HCT116 (cell line): ENCODE data around the gene IFT20. TPM values are rescaled to one million over a fixed set of nuclear protein-coding genes. Genes with fewer than 3 reads are reported as not detected.

Source experiments
- ATAC-seq: fragments of 200-7000 bp; cut with Tn5 transposase; 2 replicates; pipeline ENCODE4 v1.9.1; 2020; ENCODE audit warnings: mild to moderate bottlenecking, moderate library complexity
- BruUV-seq: library from RNA; stranded (reverse); fragments of 400-500 nt; replicated peaks from 2 replicates; lab custom pipeline; 2021; lab: Mats Ljungman, UMichigan
- CTCF ChIA-PET: fragments of 300-600 bp; sonication (Branson Sonifier 250); formaldehyde crosslinking; loops from one replicate; lab custom pipeline; 2021; ENCODE audit warnings: antibody characterized with exemption; lab: Charles Lee
- POLR2A ChIA-PET: fragments of 300-600, 350-600 bp; sonication (Branson Sonifier 250); formaldehyde crosslinking; loops from one replicate; lab custom pipeline; 2021; ENCODE audit warnings: antibody characterized with exemption; lab: Charles Lee
- RAD21 ChIA-PET, 2 experiments: fragments of 300-600 bp; sonication (Branson Sonifier 250); formaldehyde crosslinking; loops; one replicate each; lab custom pipeline; 2023; ENCODE audit warnings: low total read pairs in 2 of 2; ENCODE audit not compliant: uncharacterized antibody in 2 of 2, unreplicated experiment in 2 of 2, low non-redundant PET in 1 of 2; lab: Charles Lee
- DNase-seq: peaks from one replicate; pipeline ENCODE4 v3.0.0-alpha.2; 2010; ENCODE audit warnings: low read depth, low spot score
- H2AFZ ChIP-seq: fragments of 200-600 bp; shearing (Covaris generic), sonication (generic); 2 replicates; pipeline ENCODE4 v1.6.1; 2017; ENCODE audit warnings: low read depth, mixed run types, mixed read lengths, antibody characterized with exemption, low read length; ENCODE audit not compliant: poor library complexity, severe bottlenecking
- H3K27ac ChIP-seq: 2 replicates; pipeline ENCODE4 v1.5.1; 2012; ENCODE audit warnings: low read depth, low read length
- H3K27me3 ChIP-seq: fragments of 200-600 bp; sonication (generic); 2 replicates; pipeline ENCODE4 v1.6.1; 2016; ENCODE audit warnings: mixed run types, low read length, mixed read lengths; ENCODE audit not compliant: insufficient read depth
- H3K36me3 ChIP-seq, 2 experiments: fragments of 200-500 bp in 1 of 2; fragments of 200-600 bp in 1 of 2; sonication (Bioruptor generic) in 1 of 2; sonication (generic) in 1 of 2; 2 replicates each; pipeline versions ENCODE4 v1.5.1 to v1.6.1; 2014 to 2016; ENCODE audit warnings: low read length in 2 of 2, inconsistent platforms in 1 of 2, mixed read lengths in 1 of 2, mixed run types in 1 of 2; ENCODE audit not compliant: insufficient read depth in 2 of 2, control insufficient read depth in 1 of 2
- H3K4me1 ChIP-seq, 2 experiments: fragments of 200-600 bp in 1 of 2; sonication (generic) in 1 of 2; 2 replicates each; pipeline versions ENCODE4 v1.5.1 to v1.6.1; 2012 to 2017; ENCODE audit warnings: low read length in 2 of 2, inconsistent platforms in 1 of 2, mild to moderate bottlenecking in 1 of 2, mixed read lengths in 1 of 2, mixed run types in 1 of 2, moderate library complexity in 1 of 2; ENCODE audit not compliant: insufficient read depth in 2 of 2, control insufficient read depth in 1 of 2
- H3K4me2 ChIP-seq: fragments of 200-600 bp; sonication (generic); 2 replicates; pipeline ENCODE4 v1.6.1; 2017; ENCODE audit warnings: mixed run types, low read length, mixed read lengths
- H3K4me3 ChIP-seq, 2 experiments: fragments of 200-600 bp in 1 of 2; sonication (generic) in 1 of 2; replicated peaks in 1 of 2; 2 replicates each; pipeline ENCODE4 v1.5.1; 2011 to 2016; ENCODE audit warnings: low read length in 2 of 2, control low read depth in 1 of 2, low read depth in 1 of 2, mild to moderate bottlenecking in 1 of 2, mixed read lengths in 1 of 2, mixed run types in 1 of 2
- H3K79me2 ChIP-seq: fragments of 200-600 bp; sonication (generic); 2 replicates; pipeline ENCODE4 v1.6.1; 2017; ENCODE audit warnings: mild to moderate bottlenecking, mixed run types, low read length, moderate library complexity, mixed read lengths; ENCODE audit not compliant: insufficient read depth
- H3K9ac ChIP-seq: fragments of 200-600 bp; sonication (generic); 2 replicates; pipeline ENCODE4 v1.6.1; 2016; ENCODE audit warnings: low read length, mixed read lengths
- H3K9me2 ChIP-seq: fragments of 200-600 bp; sonication (generic), shearing (Covaris generic); 2 replicates; pipeline ENCODE4 v1.6.1; 2017; ENCODE audit warnings: mixed run types, mild to moderate bottlenecking, moderate library complexity; ENCODE audit not compliant: insufficient read depth
- H3K9me3 ChIP-seq, 2 experiments: fragments of 200-500 bp in 1 of 2; fragments of 200-600 bp in 1 of 2; sonication (Bioruptor generic) in 1 of 2; sonication (generic) in 1 of 2; 2 replicates each; pipeline ENCODE4 v1.6.1; 2014 to 2017; ENCODE audit warnings: low read length in 2 of 2, mixed read lengths in 2 of 2, inconsistent platforms in 1 of 2, low read depth in 1 of 2, mild to moderate bottlenecking in 1 of 2, mixed run types in 1 of 2, moderate library complexity in 1 of 2; ENCODE audit not compliant: control insufficient read depth in 1 of 2, insufficient read depth in 1 of 2
- H4K20me1 ChIP-seq: fragments of 200-600 bp; sonication (generic), shearing (Covaris generic); 2 replicates; pipeline ENCODE4 v1.6.1; 2017; ENCODE audit warnings: mixed run types, mild to moderate bottlenecking, moderate library complexity; ENCODE audit not compliant: insufficient read depth
- CTCF ChIP-seq, 3 experiments: fragments of 200-600 bp in 1 of 3; sonication (generic) in 1 of 3; IDR thresholded peaks in 2 of 3; conservative IDR thresholded peaks in 1 of 3; 2 replicates each; pipeline ENCODE4 v1.5.1; 2012 to 2017; ENCODE audit warnings: low read depth in 2 of 3, low read length in 2 of 3, antibody characterized with exemption in 1 of 3, borderline replicate concordance in 1 of 3, control low read depth in 1 of 3, mild to moderate bottlenecking in 1 of 3, mixed read lengths in 1 of 3, mixed run types in 1 of 3, moderate library complexity in 1 of 3; ENCODE audit not compliant: insufficient read depth in 1 of 3
- JUND ChIP-seq: IDR thresholded peaks from 2 replicates; pipeline ENCODE4 v1.6.1; 2012
- SRF ChIP-seq: IDR thresholded peaks from 2 replicates; pipeline ENCODE4 v1.6.1; 2012; ENCODE audit warnings: low read depth
- YY1 ChIP-seq: IDR thresholded peaks from 2 replicates; pipeline ENCODE4 v1.6.1; 2011; ENCODE audit warnings: low read length, low read depth, moderate library complexity, mild to moderate bottlenecking; ENCODE audit not compliant: insufficient replicate concordance; ENCODE audit errors: extremely low read depth
- ZNF274 ChIP-seq: fragments of 200-500 bp; sonication (Bioruptor generic); IDR thresholded peaks from 2 replicates; pipeline ENCODE4 v1.6.1; 2014; ENCODE audit warnings: mild to moderate bottlenecking, low read depth, low read length, inconsistent platforms
- intact Hi-C: fragments of 100-400 bp; cut with micrococcal nuclease; formaldehyde crosslinking; loops from 2 replicates; pipeline ENCODE4 v1.10.0; 2022
- total RNA-seq: library from RNA; stranded (reverse); gene quantifications from one replicate; pipeline ENCODE4 v1.2.1, GENCODE V29; 2021; ENCODE audit not compliant: unreplicated experiment

Gene IFT20
- total RNA-seq, 1 experiment from 2014 or later, result 21.7 TPM

- Histone ChIP-seq H3K36me3 (peaks cover 50 to 61% of the 10 kb centered on the region in 2 experiments), H3K4me2 (no peak overlapping the region), H3K79me2 (no peaks in the 10 kb centered on the region; the same call in 1 of the 2 replicates), H4K20me1 (no peaks in the 10 kb centered on the region), H2AFZ (no peak overlapping the region), H3K4me1 (peaks cover 0 to 9% of the 10 kb centered on the region in 2 experiments; a peak in 2 of 4 replicates), H3K9me3 (no peaks in the 10 kb centered on the region), H3K27ac (no peak overlapping the region), H3K27me3 (no peaks in the 10 kb centered on the region), H3K9me2 (no peaks in the 10 kb centered on the region), H3K4me3 (no peak overlapping the region), H3K9ac (no peak overlapping the region)
- no TSS peak for BruUV-seq
- CTCF ChIA-PET, result no interaction called here
- ATAC-seq (no peak), DNase-seq (no peak)
- no peak for TF ChIP-seq YY1
- intact Hi-C loops, result no loop called here
- RAD21 ChIA-PET, result no interaction called here
- POLR2A ChIA-PET, result no interaction called here
These were observed 13.7 kb upstream of the IFT20 start for GRCh38 chr17:28348979-28349378.

GRCh38 chr17:28347261-28347891 is 12.1 kb upstream of the IFT20 start:
- 0 out of 2 replicates have a peak overlapping the region, but pooled peaks have one; percentile 7 for H3K4me2 ChIP-seq

More at GRCh38 chr17:28347261-28347891, 12.1 kb upstream of the IFT20 start:
- Histone ChIP-seq H3K79me2 (no peaks in the 10 kb centered on the region), H3K4me1 (peaks cover 0 to 9% of the 10 kb centered on the region in 2 experiments; a peak in 2 of 4 replicates), H3K9ac (no peak overlapping the region), H3K9me3 (no peaks in the 10 kb centered on the region), H3K27me3 (no peaks in the 10 kb centered on the region), H2AFZ (no peak overlapping the region), H3K9me2 (no peaks in the 10 kb centered on the region), H4K20me1 (no peaks in the 10 kb centered on the region), H3K36me3 (peaks cover 45 to 58% of the 10 kb centered on the region in 2 experiments), H3K27ac (no peak overlapping the region), H3K4me3 (no peak overlapping the region)
- ChIA-PET RAD21 (no interaction called here), POLR2A (no interaction called here), CTCF (no interaction called here)
- DNase-seq, result no peak
- peak; percentile 21; the same call in 1 of the 2 replicates for ATAC-seq
- BruUV-seq, result no TSS peak
- TF ChIP-seq ZNF274 (no peak), JUND (no peak), SRF (no peak), CTCF (IDR thresholded peaks at IDR 0.05 in 2 of 3, conservative IDR thresholded peaks at IDR 0.05 in 1 of 3; ENCODE audit: borderline replicate concordance in 1 of 3, insufficient read depth in 1 of 3, low read depth in 2 of 3, low read length in 2 of 3) (0 out of 6 replicates have a peak, but pooled peaks of 1 of the 3 experiments have one; percentile 0)
- intact Hi-C loops, result no loop called here
